ENCODE results near the gene BAIAP3. TPM values are rescaled to one million over a fixed set of nuclear protein-coding genes. Genes with fewer than 3 reads are reported as not detected.
A peak's percentile ranks its signal among the peaks of the same experiment; 100 is the strongest.

Gene BAIAP3
- total and polyA plus RNA-seq, 10 of the 15 experiments (the other 5 are each of a cell fraction or from before 2014, with no cell fraction given), result 0.03 to 0.56 (median 0.17) TPM; not detected in 3

- peak; percentile 34 for TF ChIP-seq RELA (IDR thresholded peaks at IDR 0.05; ENCODE audit: borderline replicate concordance, partially characterized antibody)
- TF ChIP-seq TARDBP (IDR thresholded peaks at IDR 0.05; ENCODE audit: borderline replicate concordance), result no peak
- TF ChIP-seq, protein P1, sequence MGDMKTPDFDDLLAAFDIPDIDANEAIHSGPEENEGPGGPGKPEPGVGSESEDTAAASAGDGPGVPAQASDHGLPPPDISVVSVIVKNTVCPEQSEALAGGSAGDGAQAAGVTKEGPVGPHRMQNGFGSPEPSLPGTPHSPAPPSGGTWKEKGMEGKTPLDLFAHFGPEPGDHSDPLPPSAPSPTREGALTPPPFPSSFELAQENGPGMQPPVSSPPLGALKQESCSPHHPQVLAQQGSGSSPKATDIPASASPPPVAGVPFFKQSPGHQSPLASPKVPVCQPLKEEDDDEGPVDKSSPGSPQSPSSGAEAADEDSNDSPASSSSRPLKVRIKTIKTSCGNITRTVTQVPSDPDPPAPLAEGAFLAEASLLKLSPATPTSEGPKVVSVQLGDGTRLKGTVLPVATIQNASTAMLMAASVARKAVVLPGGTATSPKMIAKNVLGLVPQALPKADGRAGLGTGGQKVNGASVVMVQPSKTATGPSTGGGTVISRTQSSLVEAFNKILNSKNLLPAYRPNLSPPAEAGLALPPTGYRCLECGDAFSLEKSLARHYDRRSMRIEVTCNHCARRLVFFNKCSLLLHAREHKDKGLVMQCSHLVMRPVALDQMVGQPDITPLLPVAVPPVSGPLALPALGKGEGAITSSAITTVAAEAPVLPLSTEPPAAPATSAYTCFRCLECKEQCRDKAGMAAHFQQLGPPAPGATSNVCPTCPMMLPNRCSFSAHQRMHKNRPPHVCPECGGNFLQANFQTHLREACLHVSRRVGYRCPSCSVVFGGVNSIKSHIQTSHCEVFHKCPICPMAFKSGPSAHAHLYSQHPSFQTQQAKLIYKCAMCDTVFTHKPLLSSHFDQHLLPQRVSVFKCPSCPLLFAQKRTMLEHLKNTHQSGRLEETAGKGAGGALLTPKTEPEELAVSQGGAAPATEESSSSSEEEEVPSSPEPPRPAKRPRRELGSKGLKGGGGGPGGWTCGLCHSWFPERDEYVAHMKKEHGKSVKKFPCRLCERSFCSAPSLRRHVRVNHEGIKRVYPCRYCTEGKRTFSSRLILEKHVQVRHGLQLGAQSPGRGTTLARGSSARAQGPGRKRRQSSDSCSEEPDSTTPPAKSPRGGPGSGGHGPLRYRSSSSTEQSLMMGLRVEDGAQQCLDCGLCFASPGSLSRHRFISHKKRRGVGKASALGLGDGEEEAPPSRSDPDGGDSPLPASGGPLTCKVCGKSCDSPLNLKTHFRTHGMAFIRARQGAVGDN (IDR thresholded peaks at IDR 0.05), result no peak
- TF ChIP-seq, protein P2, sequence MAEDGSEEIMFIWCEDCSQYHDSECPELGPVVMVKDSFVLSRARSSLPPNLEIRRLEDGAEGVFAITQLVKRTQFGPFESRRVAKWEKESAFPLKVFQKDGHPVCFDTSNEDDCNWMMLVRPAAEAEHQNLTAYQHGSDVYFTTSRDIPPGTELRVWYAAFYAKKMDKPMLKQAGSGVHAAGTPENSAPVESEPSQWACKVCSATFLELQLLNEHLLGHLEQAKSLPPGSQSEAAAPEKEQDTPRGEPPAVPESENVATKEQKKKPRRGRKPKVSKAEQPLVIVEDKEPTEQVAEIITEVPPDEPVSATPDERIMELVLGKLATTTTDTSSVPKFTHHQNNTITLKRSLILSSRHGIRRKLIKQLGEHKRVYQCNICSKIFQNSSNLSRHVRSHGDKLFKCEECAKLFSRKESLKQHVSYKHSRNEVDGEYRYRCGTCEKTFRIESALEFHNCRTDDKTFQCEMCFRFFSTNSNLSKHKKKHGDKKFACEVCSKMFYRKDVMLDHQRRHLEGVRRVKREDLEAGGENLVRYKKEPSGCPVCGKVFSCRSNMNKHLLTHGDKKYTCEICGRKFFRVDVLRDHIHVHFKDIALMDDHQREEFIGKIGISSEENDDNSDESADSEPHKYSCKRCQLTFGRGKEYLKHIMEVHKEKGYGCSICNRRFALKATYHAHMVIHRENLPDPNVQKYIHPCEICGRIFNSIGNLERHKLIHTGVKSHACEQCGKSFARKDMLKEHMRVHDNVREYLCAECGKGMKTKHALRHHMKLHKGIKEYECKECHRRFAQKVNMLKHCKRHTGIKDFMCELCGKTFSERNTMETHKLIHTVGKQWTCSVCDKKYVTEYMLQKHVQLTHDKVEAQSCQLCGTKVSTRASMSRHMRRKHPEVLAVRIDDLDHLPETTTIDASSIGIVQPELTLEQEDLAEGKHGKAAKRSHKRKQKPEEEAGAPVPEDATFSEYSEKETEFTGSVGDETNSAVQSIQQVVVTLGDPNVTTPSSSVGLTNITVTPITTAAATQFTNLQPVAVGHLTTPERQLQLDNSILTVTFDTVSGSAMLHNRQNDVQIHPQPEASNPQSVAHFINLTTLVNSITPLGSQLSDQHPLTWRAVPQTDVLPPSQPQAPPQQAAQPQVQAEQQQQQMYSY (CRISPR knock-in tag; IDR thresholded peaks at IDR 0.05), result no peak
- TF ChIP-seq NBN (IDR thresholded peaks at IDR 0.05), result no peak
- TF ChIP-seq NFYB (IDR thresholded peaks at IDR 0.05; ENCODE audit: insufficient read depth, low read depth, low read length), result no peak
- TF ChIP-seq ZNF24 (IDR thresholded peaks at IDR 0.05), result no peak
- no peak for TF ChIP-seq EED (IDR thresholded peaks at IDR 0.05; ENCODE audit: low read depth)
- peak; percentile 26; the same call in 1 of the 3 replicates for TF ChIP-seq POU2F2 (IDR thresholded peaks at IDR 0.05; ENCODE audit: borderline replicate concordance, low read depth, low read length)
- TF ChIP-seq ESRRA (IDR thresholded peaks at IDR 0.05; ENCODE audit: low read length), result no peak
Observed at GRCh38 chr16:1363501-1364041, 30.1 kb downstream of the BAIAP3 start (continued).
